Suprapubic skin (tissue), 4 donors: ENCODE measurements around the gene NPB. TPM values are rescaled to one million over a fixed set of nuclear protein-coding genes. Genes with fewer than 3 reads are reported as not detected.

Experiments used
- DNase-seq, 2 donors: peaks; one replicate each; pipeline ENCODE4 v3.0.0-alpha.2; 2019; ENCODE audit warnings: low spot score in 2 of 2
- H3K27ac ChIP-seq: fragments of 200-600 bp; sonication (generic); one replicate; pipeline ENCODE4 v1.5.1; 2019
- H3K27me3 ChIP-seq: fragments of 200-600 bp; sonication (generic); one replicate; pipeline ENCODE4 v1.5.1; 2019
- H3K36me3 ChIP-seq: fragments of 200-600 bp; sonication (generic); one replicate; pipeline ENCODE4 v1.5.1; 2019
- H3K4me1 ChIP-seq: fragments of 200-600 bp; sonication (generic); one replicate; pipeline ENCODE4 v1.5.1; 2019
- H3K4me3 ChIP-seq: fragments of 200-600 bp; sonication (generic); one replicate; pipeline ENCODE4 v1.5.1; 2019; ENCODE audit warnings: mild to moderate bottlenecking
- H3K9me3 ChIP-seq: fragments of 200-600 bp; sonication (generic); one replicate; pipeline ENCODE4 v1.5.1; 2019
- CTCF ChIP-seq, 2 donors: fragments of 200-600 bp in 1 of 2; fragments of 450-650 bp in 1 of 2; sonication (generic) in 1 of 2; IDR thresholded peaks; one replicate each; pipeline ENCODE4 v1.5.1; 2016 to 2019; ENCODE audit warnings: antibody characterized with exemption in 2 of 2, mild to moderate bottlenecking in 1 of 2, moderate library complexity in 1 of 2
- EP300 ChIP-seq: sonication (generic); formaldehyde crosslinking; IDR thresholded peaks from one replicate; pipeline ENCODE4 v1.6.1; 2017; ENCODE audit warnings: antibody characterized with exemption
- POLR2A ChIP-seq, 2 donors: fragments of 450-650 bp; IDR thresholded peaks; one replicate each; pipeline ENCODE4 v1.6.1; 2017; ENCODE audit warnings: antibody characterized with exemption in 2 of 2, mild to moderate bottlenecking in 2 of 2, moderate library complexity in 2 of 2
- POLR2AphosphoS5 ChIP-seq, 3 donors: sonication (generic); formaldehyde crosslinking; IDR thresholded peaks; one replicate each; pipeline ENCODE4 v1.6.1; 2017; ENCODE audit warnings: antibody characterized with exemption in 3 of 3
- WGBS: methylation state at CpG from one replicate; pipeline ENCODE4 v1.1.5; 2018; 5-methylcytosine and 5-hydroxymethylcytosine counted together
- total RNA-seq, 4 donors: library from RNA; depleted of rRNA; stranded (reverse); fragments of >200 nt; gene quantifications; one replicate each; pipeline ENCODE4 v1.1.0, GENCODE V29; 2016

The NPB gene
- total RNA-seq, 4 donors from 2014 or later: 0.40 TPM; not detected in 3

- Histone ChIP-seq H3K36me3 (no peaks in the 10 kb centered on the region), H3K27ac (no peak overlapping the region), H3K4me3 (no peak overlapping the region), H3K9me3 (no peaks in the 10 kb centered on the region), H3K27me3 (no peaks in the 10 kb centered on the region), H3K4me1 (peaks cover 28% of the 10 kb centered on the region)
- TF ChIP-seq EP300 (no peak), POLR2AphosphoS5 (IDR thresholded peaks at IDR 0.05) (no peak), POLR2A (IDR thresholded peaks at IDR 0.05) (no peak), CTCF (IDR thresholded peaks at IDR 0.05) (no peak)
- DNase-seq: no peak
- 59% methylated on average over 6 of the region's 13 CpGs for WGBS
Observed at GRCh38 chr17:81931189-81931556, 29.1 kb downstream of the NPB start.

GRCh38 chr17:81931557-81932332 is 29.7 kb downstream of the NPB start:
- Histone ChIP-seq H3K4me3 (no peak overlapping the region), H3K4me1 (peaks cover 26% of the 10 kb centered on the region), H3K27me3 (no peaks in the 10 kb centered on the region), H3K36me3 (no peaks in the 10 kb centered on the region), H3K27ac (no peak overlapping the region), H3K9me3 (no peaks in the 10 kb centered on the region)
- TF ChIP-seq CTCF (IDR thresholded peaks at IDR 0.05) (no peak), EP300 (no peak), POLR2AphosphoS5 (IDR thresholded peaks at IDR 0.05) (no peak), POLR2A (IDR thresholded peaks at IDR 0.05) (no peak)
- no CpG with 5 or more reads among the region's 15 CpGs for WGBS
- no peak for DNase-seq

GRCh38 chr17:81932333-81932983 is 30.4 kb downstream of the NPB start:
- Histone ChIP-seq H3K9me3 (no peaks in the 10 kb centered on the region), H3K27ac (no peak overlapping the region), H3K4me3 (no peak overlapping the region), H3K4me1 (peaks cover 33% of the 10 kb centered on the region), H3K36me3 (no peaks in the 10 kb centered on the region), H3K27me3 (no peaks in the 10 kb centered on the region)
- no peak for DNase-seq
- TF ChIP-seq POLR2AphosphoS5 (IDR thresholded peaks at IDR 0.05) (no peak), CTCF (IDR thresholded peaks at IDR 0.05) (no peak), POLR2A (IDR thresholded peaks at IDR 0.05) (no peak), EP300 (no peak)
- 80% methylated on average over 9 of the region's 9 CpGs for WGBS

GRCh38 chr17:81933178-81933699 is 31.2 kb downstream of the NPB start:
- TF ChIP-seq POLR2A (IDR thresholded peaks at IDR 0.05) (no peak), POLR2AphosphoS5 (IDR thresholded peaks at IDR 0.05) (no peak)
- Histone ChIP-seq H3K27me3 (no peaks in the 10 kb centered on the region), H3K36me3 (no peaks in the 10 kb centered on the region), H3K4me3 (no peak overlapping the region), H3K27ac (no peak overlapping the region), H3K4me1 (peaks cover 31% of the 10 kb centered on the region), H3K9me3 (no peaks in the 10 kb centered on the region)
- WGBS: 82% methylated on average over 10 of the region's 14 CpGs
- DNase-seq: no peak

GRCh38 chr17:81934098-81934757 is 32.2 kb downstream of the NPB start:
- no peak overlapping the region for H3K27ac ChIP-seq
- H3K36me3 ChIP-seq: no peaks in the 10 kb centered on the region
- H3K4me3 ChIP-seq: no peak overlapping the region
- H3K27me3 ChIP-seq: no peaks in the 10 kb centered on the region
- 90% methylated on average over 15 of the region's 23 CpGs for WGBS
- H3K9me3 ChIP-seq: no peaks in the 10 kb centered on the region
- DNase-seq: no peak
- peaks cover 22% of the 10 kb centered on the region for H3K4me1 ChIP-seq
- no peak for TF ChIP-seq POLR2AphosphoS5 (IDR thresholded peaks at IDR 0.05)
- no peak for TF ChIP-seq CTCF (IDR thresholded peaks at IDR 0.05)
- no peak for TF ChIP-seq EP300
- TF ChIP-seq POLR2A (IDR thresholded peaks at IDR 0.05): no peak
